ENCODE results near the gene KRT8.

The KRT8 gene

DNA sequence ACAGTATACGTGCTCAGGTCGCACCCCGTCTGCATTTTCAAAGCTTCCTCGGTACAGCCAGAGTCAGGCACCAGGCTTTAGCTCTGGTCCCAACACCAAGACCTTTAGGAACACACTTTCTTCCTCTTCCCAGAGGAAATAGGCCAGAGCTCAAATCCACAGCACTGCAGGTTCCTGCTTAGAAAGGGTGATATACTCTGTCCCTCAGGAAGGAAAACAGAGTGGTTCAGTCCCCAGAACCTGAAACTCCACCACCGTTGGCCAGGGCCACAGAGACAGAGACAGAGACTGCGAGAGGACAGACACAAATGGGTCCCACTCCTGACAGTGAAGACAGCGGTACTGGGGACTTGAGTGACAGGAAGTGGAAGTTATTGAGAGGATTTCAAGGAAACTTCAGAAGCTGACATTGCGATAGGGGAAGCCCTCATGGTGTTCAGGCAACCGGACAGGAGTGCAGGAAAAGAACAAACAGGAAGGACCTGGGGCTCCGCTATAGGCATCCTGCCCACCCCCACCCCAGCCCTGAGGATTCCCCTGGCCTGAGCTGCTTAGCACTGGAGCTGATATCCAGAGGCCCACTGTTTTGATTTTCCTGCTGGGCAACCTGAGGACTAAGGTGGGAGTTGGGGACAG, 5.5 kb upstream of the KRT8 start:
- TF ChIP-seq, protein P1, sequence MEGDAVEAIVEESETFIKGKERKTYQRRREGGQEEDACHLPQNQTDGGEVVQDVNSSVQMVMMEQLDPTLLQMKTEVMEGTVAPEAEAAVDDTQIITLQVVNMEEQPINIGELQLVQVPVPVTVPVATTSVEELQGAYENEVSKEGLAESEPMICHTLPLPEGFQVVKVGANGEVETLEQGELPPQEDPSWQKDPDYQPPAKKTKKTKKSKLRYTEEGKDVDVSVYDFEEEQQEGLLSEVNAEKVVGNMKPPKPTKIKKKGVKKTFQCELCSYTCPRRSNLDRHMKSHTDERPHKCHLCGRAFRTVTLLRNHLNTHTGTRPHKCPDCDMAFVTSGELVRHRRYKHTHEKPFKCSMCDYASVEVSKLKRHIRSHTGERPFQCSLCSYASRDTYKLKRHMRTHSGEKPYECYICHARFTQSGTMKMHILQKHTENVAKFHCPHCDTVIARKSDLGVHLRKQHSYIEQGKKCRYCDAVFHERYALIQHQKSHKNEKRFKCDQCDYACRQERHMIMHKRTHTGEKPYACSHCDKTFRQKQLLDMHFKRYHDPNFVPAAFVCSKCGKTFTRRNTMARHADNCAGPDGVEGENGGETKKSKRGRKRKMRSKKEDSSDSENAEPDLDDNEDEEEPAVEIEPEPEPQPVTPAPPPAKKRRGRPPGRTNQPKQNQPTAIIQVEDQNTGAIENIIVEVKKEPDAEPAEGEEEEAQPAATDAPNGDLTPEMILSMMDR (IDR thresholded peaks at IDR 0.05; ENCODE audit: insufficient read depth, low read length) = no peak
- peak; percentile 8; the same call in 1 of the 2 replicates for TF ChIP-seq SPI1 (IDR thresholded peaks at IDR 0.05; ENCODE audit: borderline replicate concordance, low read depth)
- Histone ChIP-seq H3K4me3 (replicated peaks; ENCODE audit: insufficient read depth, low read length) (no peak overlapping the region), H3K27me3 (ENCODE audit: insufficient read depth, poor library complexity, severe bottlenecking) (no peaks in the 10 kb centered on the region), H3K27ac (replicated peaks) (no peak overlapping the region)
- peak in 1 of 2 experiments; percentile 19 for DNase-seq (ENCODE audit: low read depth in 1 of 2, low spot score in 1 of 2)

DNA sequence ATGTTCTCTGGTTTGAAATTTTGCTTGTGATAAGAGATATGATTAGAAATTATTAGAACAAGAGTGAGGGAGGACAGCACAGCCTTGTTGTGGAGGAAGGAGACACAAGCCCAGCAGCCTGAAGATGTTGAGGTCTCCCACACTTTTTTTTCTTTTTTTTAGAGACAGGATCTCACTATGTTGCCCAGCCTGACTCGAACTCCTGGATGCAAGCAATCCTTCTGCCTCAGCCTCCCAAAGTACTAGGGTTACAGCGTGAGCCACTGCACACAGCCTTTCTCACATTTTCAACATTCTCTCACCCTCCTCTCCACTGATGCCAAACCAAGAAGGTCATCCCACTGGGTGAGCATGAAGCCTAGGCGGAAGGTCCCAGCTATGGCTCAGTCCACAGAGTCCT, 4.9 kb upstream of the KRT8 start:
- H3K4me3 ChIP-seq (replicated peaks; ENCODE audit: insufficient read depth, low read length) = no peak overlapping the region
- no peak for DNase-seq (ENCODE audit: low read depth in 1 of 2, low spot score in 1 of 2)
- TF ChIP-seq, protein P2, sequence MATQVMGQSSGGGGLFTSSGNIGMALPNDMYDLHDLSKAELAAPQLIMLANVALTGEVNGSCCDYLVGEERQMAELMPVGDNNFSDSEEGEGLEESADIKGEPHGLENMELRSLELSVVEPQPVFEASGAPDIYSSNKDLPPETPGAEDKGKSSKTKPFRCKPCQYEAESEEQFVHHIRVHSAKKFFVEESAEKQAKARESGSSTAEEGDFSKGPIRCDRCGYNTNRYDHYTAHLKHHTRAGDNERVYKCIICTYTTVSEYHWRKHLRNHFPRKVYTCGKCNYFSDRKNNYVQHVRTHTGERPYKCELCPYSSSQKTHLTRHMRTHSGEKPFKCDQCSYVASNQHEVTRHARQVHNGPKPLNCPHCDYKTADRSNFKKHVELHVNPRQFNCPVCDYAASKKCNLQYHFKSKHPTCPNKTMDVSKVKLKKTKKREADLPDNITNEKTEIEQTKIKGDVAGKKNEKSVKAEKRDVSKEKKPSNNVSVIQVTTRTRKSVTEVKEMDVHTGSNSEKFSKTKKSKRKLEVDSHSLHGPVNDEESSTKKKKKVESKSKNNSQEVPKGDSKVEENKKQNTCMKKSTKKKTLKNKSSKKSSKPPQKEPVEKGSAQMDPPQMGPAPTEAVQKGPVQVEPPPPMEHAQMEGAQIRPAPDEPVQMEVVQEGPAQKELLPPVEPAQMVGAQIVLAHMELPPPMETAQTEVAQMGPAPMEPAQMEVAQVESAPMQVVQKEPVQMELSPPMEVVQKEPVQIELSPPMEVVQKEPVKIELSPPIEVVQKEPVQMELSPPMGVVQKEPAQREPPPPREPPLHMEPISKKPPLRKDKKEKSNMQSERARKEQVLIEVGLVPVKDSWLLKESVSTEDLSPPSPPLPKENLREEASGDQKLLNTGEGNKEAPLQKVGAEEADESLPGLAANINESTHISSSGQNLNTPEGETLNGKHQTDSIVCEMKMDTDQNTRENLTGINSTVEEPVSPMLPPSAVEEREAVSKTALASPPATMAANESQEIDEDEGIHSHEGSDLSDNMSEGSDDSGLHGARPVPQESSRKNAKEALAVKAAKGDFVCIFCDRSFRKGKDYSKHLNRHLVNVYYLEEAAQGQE (IDR thresholded peaks at IDR 0.05; ENCODE audit: insufficient replicate concordance, low read depth) = no peak
- TF ChIP-seq, protein P1 (IDR thresholded peaks at IDR 0.05; ENCODE audit: insufficient read depth, low read length) = no peak
- no peaks in the 10 kb centered on the region for H3K27me3 ChIP-seq (ENCODE audit: insufficient read depth, poor library complexity, severe bottlenecking)
- no peak overlapping the region for H3K27ac ChIP-seq (replicated peaks)

DNA sequence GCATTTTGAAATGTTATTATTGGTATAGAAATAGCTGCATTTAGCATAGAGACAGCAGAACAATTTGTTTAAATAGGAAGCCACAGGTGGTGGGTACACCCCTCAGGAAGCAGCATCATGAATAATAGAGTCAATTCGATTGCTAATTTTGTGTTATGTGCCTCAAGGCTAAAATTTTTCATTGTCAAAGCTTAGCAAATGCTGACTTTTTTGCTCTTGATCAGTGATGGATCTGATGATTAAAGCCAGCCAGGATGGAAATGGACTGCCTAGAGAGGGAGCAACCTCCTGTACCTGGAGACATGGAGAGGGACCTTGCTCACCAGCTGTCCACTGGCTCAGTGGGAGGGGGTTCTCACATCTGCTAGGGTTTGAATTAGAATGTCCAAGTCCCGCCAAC, 4.5 kb upstream of the KRT8 start:
- no peak for TF ChIP-seq GABPA (IDR thresholded peaks at IDR 0.05; ENCODE audit: low read depth)
- H3K27ac ChIP-seq (replicated peaks) = no peak overlapping the region
- no peak for DNase-seq (ENCODE audit: low read depth in 1 of 2, low spot score in 1 of 2)
- no peak overlapping the region for H3K4me3 ChIP-seq (replicated peaks; ENCODE audit: insufficient read depth, low read length)
- H3K27me3 ChIP-seq (ENCODE audit: insufficient read depth, poor library complexity, severe bottlenecking) = no peaks in the 10 kb centered on the region

DNA sequence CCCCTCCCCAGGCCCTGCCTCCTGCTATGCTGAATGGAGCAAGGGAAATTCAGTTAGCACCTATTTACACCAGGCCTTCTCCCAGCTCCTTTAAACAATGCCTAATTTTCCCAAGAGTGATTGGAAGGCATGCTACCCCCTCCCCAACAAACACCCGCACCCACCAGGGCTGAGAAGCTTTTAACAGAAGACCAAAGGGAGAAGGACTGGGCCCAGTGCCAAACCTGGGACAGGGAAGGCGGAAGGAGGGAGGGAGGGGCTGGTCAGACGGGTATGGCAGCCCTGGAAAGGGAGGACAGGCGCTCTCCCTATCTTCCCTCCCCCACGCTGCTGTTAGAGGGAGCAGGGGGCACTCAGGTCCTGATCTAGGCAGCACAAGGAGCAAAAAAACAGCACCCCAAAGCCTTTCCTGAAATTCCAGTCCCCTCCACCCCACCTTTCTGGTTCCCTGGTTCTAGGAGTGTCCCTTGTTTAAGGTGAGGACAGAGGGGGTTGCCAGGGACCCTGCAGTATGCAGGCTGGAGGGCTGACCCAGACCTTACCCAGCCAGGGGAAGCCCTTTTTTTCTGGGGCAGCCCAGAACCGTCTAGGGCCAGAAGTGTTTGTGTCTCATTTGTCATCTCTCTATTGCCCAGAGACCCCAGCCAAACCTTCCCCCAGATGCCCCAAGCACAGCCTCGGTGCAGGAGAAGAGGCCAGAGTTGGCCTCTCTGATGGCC, 2.4 kb upstream of the KRT8 start:
- Histone ChIP-seq H3K27ac (replicated peaks) (peak overlapping the region; percentile 67), H3K4me3 (replicated peaks; ENCODE audit: insufficient read depth, low read length) (no peak overlapping the region), H3K27me3 (ENCODE audit: insufficient read depth, poor library complexity, severe bottlenecking) (no peaks in the 10 kb centered on the region)
- peak in 1 of 2 experiments; percentile 55 for DNase-seq (ENCODE audit: low read depth in 1 of 2, low spot score in 1 of 2)
- no peak for TF ChIP-seq POLR2AphosphoS5 (IDR thresholded peaks at IDR 0.05; ENCODE audit: low read depth)
- no peak for TF ChIP-seq GABPA (IDR thresholded peaks at IDR 0.05; ENCODE audit: low read depth)
- TF ChIP-seq, protein P2 (IDR thresholded peaks at IDR 0.05; ENCODE audit: insufficient replicate concordance, low read depth) = no peak
- TF ChIP-seq, protein P1 (IDR thresholded peaks at IDR 0.05; ENCODE audit: insufficient read depth, low read length) = no peak
- TF ChIP-seq SPI1 (IDR thresholded peaks at IDR 0.05; ENCODE audit: borderline replicate concordance, low read depth) = no peak
